D721Med (cell line): ENCODE measurements around the gene PLCG2.

Experiments used
- DNase-seq: peaks from one replicate; pipeline ENCODE4 v3.0.0; 2011; ENCODE audit warnings: low spot score; ENCODE audit not compliant: insufficient read length
- FAIRE-seq: peaks from 2 replicates; lab custom pipeline; 2011; peaks lifted over from hg19 to GRCh38; lab: Jason Lieb, UNC
- CTCF ChIP-seq: IDR thresholded peaks from 2 replicates; pipeline ENCODE4 v1.5.1; 2012; ENCODE audit warnings: mild to moderate bottlenecking, control low read depth; ENCODE audit not compliant: insufficient read depth; ENCODE audit errors: missing control alignments

PLCG2 gene

DNA sequence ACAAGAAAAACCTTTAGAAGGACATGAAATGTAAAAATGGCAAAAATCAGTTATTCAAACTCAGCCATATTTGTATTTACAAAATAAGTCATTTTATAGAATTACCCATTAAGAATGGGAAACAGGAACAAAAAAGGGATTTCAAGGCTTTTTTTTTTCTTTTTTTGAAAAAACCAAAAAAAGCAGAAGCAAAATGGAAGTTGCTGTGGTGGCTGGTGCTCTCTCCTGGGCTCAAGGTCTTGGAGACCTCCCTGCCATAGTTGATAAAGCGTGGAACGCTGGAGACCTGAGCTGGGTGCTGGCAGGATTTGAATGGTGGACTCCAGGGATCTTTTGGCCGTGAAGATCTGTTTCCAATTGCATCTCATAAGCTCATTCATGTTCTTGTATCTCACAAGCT, 3.1 kb downstream of the PLCG2 start:
- no peak for TF ChIP-seq CTCF
- FAIRE-seq (no peak), DNase-seq (no peak)

DNA sequence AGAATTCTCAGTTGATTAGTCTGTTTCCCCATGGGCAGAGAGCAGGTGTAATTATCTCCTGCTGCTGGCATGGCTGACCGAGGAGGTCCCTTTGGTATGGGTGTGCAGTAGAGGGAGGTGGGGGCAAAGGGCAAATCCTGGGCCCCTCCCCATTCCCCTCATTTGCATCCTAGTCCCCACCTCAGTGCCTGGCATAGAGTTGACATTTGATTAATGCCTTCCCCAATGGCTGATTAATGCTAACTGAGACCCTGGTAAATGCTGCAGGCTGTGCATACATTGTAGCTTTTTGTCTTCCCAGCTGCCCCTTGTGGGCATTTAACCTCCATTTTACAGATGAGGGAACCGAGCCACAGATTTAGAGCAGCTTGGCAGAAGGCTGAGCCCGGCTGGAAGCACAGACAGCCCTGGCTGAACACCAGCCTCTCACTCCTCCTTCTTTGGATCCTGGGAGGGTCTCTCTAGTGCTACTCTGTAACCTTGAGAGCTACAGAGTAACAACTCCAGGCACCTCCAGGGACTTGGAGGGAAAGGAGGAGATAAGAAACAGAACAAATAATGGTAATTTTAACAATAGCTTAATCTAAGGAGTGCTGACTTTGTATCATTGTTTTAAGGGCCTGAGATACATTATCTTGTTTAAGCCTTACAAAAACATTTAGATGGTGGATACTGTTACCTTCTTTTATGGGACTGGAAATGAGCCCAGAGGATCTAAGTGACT, 5.1 kb downstream of the PLCG2 start:
- no peak for TF ChIP-seq CTCF
- no peak for DNase-seq
- no peak for FAIRE-seq

GRCh38 chr16:81785138-81785924, 6.2 kb downstream of the PLCG2 start:
- TF ChIP-seq CTCF: no peak
- DNase-seq (no peak), FAIRE-seq (no peak)

GRCh38 chr16:81786321-81786720, 7.2 kb downstream of the PLCG2 start:
- FAIRE-seq: no peak
- DNase-seq: no peak
- TF ChIP-seq CTCF: no peak

GRCh38 chr16:81786868-81787267, 7.8 kb downstream of the PLCG2 start:
- no peak for FAIRE-seq
- DNase-seq: no peak
- TF ChIP-seq CTCF: no peak

DNA sequence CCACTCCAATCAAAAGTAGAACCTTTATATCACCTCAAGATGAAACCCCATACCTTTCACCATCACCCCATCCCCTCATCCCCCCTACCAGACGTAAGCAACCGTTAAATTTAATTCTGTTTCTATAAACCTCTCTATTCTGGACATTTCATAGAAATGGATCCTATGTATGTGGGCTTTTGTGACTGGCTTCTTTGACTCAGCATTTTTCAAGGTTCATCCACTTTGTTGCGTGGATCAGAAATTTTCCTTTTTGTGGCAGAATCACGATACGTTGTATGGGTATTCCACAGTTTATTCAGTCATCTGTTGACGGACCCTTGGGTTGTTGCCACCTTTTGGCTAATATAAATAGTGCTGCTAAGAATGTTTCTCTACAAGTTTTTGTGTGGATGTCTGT, 8.6 kb downstream of the PLCG2 start:
- FAIRE-seq (no peak), DNase-seq (no peak)
- no peak for TF ChIP-seq CTCF

DNA sequence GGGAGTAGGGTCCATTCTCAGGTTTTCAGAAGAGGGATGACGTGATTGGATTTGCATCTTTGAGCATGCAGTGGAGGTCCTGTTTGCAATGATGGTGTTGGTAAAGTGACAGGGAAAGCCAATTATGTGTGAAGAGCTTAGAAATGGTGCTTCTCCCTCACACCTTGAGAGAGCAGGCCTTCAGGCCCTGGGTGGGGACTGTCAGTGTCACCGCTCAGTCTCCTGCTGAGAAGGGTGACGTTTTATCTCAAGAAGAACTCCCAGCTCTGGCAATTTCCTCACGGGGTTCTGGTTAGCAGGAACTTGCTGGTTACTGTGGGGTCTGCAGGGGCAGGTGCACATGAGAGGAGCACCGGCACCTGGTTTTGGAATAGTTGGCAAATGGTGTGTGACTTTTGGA, 11.2 kb downstream of the PLCG2 start:
- no peak for TF ChIP-seq CTCF
- DNase-seq (no peak), FAIRE-seq (no peak)
